B cell (primary cell): ENCODE results near the gene IGF1. TPM values are rescaled to one million over a fixed set of nuclear protein-coding genes. Genes with fewer than 3 reads are reported as not detected.

Experiments
- ATAC-seq: fragments of 200-7000 bp; cut with Tn5 transposase; one replicate; pipeline ENCODE4 v1.10.0; 2021; ENCODE audit warnings: low read depth, mild to moderate bottlenecking, moderate number of reproducible peaks, moderate library complexity
- CTCF ChIA-PET: fragments of 350-600 bp; sonication (Branson Sonifier 250); formaldehyde crosslinking; loops from one replicate; lab custom pipeline; 2021; ENCODE audit warnings: antibody characterized with exemption, inconsistent platforms; lab: Charles Lee
- POLR2A ChIA-PET: fragments of 350-600 bp; sonication (Branson Sonifier 250); formaldehyde crosslinking; loops from one replicate; lab custom pipeline; 2021; ENCODE audit warnings: antibody characterized with exemption; lab: Charles Lee
- DNase-seq: peaks from one replicate; pipeline ENCODE4 v3.0.0; 2013
- H2AFZ ChIP-seq: 2 replicates; pipeline ENCODE4 v1.6.1; 2012; ENCODE audit warnings: mild to moderate bottlenecking, low read depth, low read length; ENCODE audit not compliant: insufficient read depth, poor library complexity, severe bottlenecking
- H3K27ac ChIP-seq, 2 donors: 1 replicate in 1 of 2; 2 replicates in 1 of 2; pipeline ENCODE4 v1.5.1; 2012 to 2013; ENCODE audit warnings: low read length in 2 of 2, mild to moderate bottlenecking in 2 of 2, moderate library complexity in 1 of 2
- H3K27me3 ChIP-seq, 4 experiments: fragments of 200-600 bp in 1 of 4; sonication (generic) in 1 of 4; replicated peaks in 1 of 4; 1 replicate in 2 of 4; 2 replicates in 2 of 4; pipeline versions ENCODE4 v1.6.1 to v1.7.0; 2013 to 2016; ENCODE audit warnings: low read length in 3 of 4, mild to moderate bottlenecking in 2 of 4, mixed read lengths in 1 of 4, moderate library complexity in 1 of 4; ENCODE audit not compliant: insufficient read depth in 4 of 4, control insufficient read depth in 3 of 4; ENCODE audit errors: control extremely low read depth in 1 of 4
- H3K36me3 ChIP-seq, 2 experiments: replicated peaks in 1 of 2; 1 replicate in 1 of 2; 2 replicates in 1 of 2; pipeline versions ENCODE4 v1.6.1 to v1.7.1; 2013; ENCODE audit warnings: low read length in 1 of 2; ENCODE audit not compliant: insufficient read depth in 2 of 2, control insufficient read depth in 1 of 2; ENCODE audit errors: control extremely low read depth in 1 of 2, extremely low read depth in 1 of 2
- H3K4me1 ChIP-seq, 2 donors: fragments of 200-600 bp in 1 of 2; sonication (generic) in 1 of 2; 1 replicate in 1 of 2; 2 replicates in 1 of 2; pipeline versions ENCODE4 v1.5.1 to v1.6.1; 2013 to 2017; ENCODE audit warnings: low read length in 2 of 2; ENCODE audit not compliant: control insufficient read depth in 2 of 2, insufficient read depth in 2 of 2
- H3K4me2 ChIP-seq: replicated peaks from 2 replicates; pipeline ENCODE3; 2012; ENCODE audit warnings: mild to moderate bottlenecking, low read depth, low read length; ENCODE audit not compliant: poor library complexity, severe bottlenecking
- H3K4me3 ChIP-seq, 5 experiments: fragments of 200-600 bp in 1 of 5; sonication (generic) in 1 of 5; 1 replicate in 3 of 5; 2 replicates in 2 of 5; pipeline versions ENCODE4 v1.5.1 to v1.7.0; 2011 to 2016; ENCODE audit warnings: low read length in 4 of 5, mild to moderate bottlenecking in 4 of 5, low read depth in 2 of 5, control low read depth in 1 of 5, moderate library complexity in 1 of 5; ENCODE audit not compliant: insufficient read depth in 1 of 5; ENCODE audit errors: control extremely low read depth in 1 of 5, extremely low read depth in 1 of 5
- H3K79me2 ChIP-seq: fragments of 200-600 bp; sonication (generic); one replicate; pipeline ENCODE4 v1.6.0; 2016; ENCODE audit warnings: low read length; ENCODE audit not compliant: control insufficient read depth, insufficient read depth
- H3K9ac ChIP-seq: fragments of 200-600 bp; sonication (generic); 2 replicates; pipeline ENCODE4 v1.6.1; 2017; ENCODE audit warnings: mild to moderate bottlenecking, low read length, moderate library complexity
- H3K9me3 ChIP-seq, 3 donors: one replicate each; pipeline versions ENCODE4 v1.6.1 to v1.7.1; 2013; ENCODE audit warnings: low read length in 2 of 3; ENCODE audit not compliant: control insufficient read depth in 2 of 3, insufficient read depth in 1 of 3; ENCODE audit errors: control extremely low read depth in 1 of 3
- H4K20me1 ChIP-seq: 2 replicates; pipeline ENCODE4 v1.6.0; 2012; ENCODE audit warnings: mild to moderate bottlenecking, low read length; ENCODE audit not compliant: insufficient read depth, control insufficient read depth, poor library complexity, severe bottlenecking
- H3K27ac Mint-ChIP-seq: one replicate; pipeline ENCODE4 v1.8.0; 2021; ENCODE audit warnings: mixed read lengths
- H3K27me3 Mint-ChIP-seq: one replicate; pipeline ENCODE4 v1.8.0; 2021; ENCODE audit warnings: mixed read lengths
- H3K4me1 Mint-ChIP-seq: one replicate; pipeline ENCODE4 v1.8.0; 2021; ENCODE audit warnings: mixed read lengths
- H3K4me3 Mint-ChIP-seq: one replicate; pipeline ENCODE4 v1.8.0; 2021; ENCODE audit warnings: mixed read lengths
- H3K9me3 Mint-ChIP-seq: one replicate; pipeline ENCODE4 v1.8.0; 2022; ENCODE audit warnings: mixed read lengths; ENCODE audit not compliant: insufficient read depth
- EZH2 ChIP-seq: IDR thresholded peaks from 2 replicates; pipeline ENCODE4 v1.6.1; 2012; ENCODE audit warnings: borderline replicate concordance, low read depth, mild to moderate bottlenecking, moderate library complexity, low read length; ENCODE audit not compliant: insufficient read depth, poor library complexity, severe bottlenecking
- WGBS: methylation state at CpG from one replicate; pipeline ENCODE4 v1.1.5; 2013; ENCODE audit warnings: missing lambda C conversion rate; ENCODE audit not compliant: insufficient coverage; 5-methylcytosine and 5-hydroxymethylcytosine counted together
- intact Hi-C: fragments of 100-400 bp; cut with micrococcal nuclease; formaldehyde crosslinking; loops from one replicate; pipeline ENCODE4 v1.10.0; 2022
- polyA plus RNA-seq: library from polyadenylated mRNA; depleted of rRNA; stranded (reverse); fragments of >200 nt; gene quantifications from 2 replicates; pipeline ENCODE4 v1.2.3, GENCODE V29; 2012
- total RNA-seq, 2 donors: library from RNA; stranded (reverse); fragments of 120-200 nt in 1 of 2; gene quantifications; 1 replicate in 1 of 2; 2 replicates in 1 of 2; pipeline versions ENCODE4 v1.2.3 to v1.2.4, GENCODE V29; 2013 to 2022
- TF ChIP-seq, protein P1 (sequence below): fragments of 200-600 bp; IDR thresholded peaks from one replicate; pipeline ENCODE4 v1.8.0; 2022; ENCODE audit warnings: antibody characterized with exemption, mild to moderate bottlenecking

The IGF1 gene
- total and polyA plus RNA-seq, 2 donors (not counting 1 experiment from before 2014, with no cell fraction given): 0.21 TPM; not detected in 1

DNA sequence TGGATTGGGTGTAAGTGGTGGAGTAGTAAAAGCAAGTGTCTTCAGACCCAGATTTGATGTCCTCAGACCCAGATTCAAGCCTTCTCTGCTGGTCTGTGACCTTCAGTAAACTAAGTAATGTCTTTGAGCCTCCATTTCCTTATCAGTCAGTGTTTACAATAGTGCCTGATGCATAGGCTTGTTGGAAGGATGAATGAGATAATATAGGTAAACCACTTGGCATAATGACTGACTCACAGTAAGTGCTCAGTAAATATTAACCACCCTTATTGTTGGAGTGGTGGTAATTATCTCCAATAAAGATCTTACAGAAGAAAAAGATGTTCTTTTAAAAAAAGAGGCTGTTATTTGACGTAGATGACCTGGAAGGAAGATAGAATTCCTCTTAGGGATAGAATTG is 86.2 kb downstream of the IGF1 start:
- Histone ChIP-seq H2AFZ (no peak overlapping the region), H3K4me3 (no peak overlapping the region), H3K27me3 (no peaks in the 10 kb centered on the region), H3K9ac (no peak overlapping the region), H3K4me2 (no peak overlapping the region), H3K27ac (no peak overlapping the region), H3K9me3 (no peaks in the 10 kb centered on the region), H4K20me1 (no peaks in the 10 kb centered on the region), H3K79me2 (no peaks in the 10 kb centered on the region), H3K36me3 (no peaks in the 10 kb centered on the region), H3K4me1 (no peaks in the 10 kb centered on the region)
- intact Hi-C loops: no loop called here
- Mint-ChIP-seq H3K4me1 (no peaks in the 10 kb centered on the region), H3K27me3 (peaks cover 3% of the 10 kb centered on the region), H3K9me3 (no peaks in the 10 kb centered on the region), H3K4me3 (no peak overlapping the region), H3K27ac (no peak overlapping the region)
- TF ChIP-seq, protein P1, sequence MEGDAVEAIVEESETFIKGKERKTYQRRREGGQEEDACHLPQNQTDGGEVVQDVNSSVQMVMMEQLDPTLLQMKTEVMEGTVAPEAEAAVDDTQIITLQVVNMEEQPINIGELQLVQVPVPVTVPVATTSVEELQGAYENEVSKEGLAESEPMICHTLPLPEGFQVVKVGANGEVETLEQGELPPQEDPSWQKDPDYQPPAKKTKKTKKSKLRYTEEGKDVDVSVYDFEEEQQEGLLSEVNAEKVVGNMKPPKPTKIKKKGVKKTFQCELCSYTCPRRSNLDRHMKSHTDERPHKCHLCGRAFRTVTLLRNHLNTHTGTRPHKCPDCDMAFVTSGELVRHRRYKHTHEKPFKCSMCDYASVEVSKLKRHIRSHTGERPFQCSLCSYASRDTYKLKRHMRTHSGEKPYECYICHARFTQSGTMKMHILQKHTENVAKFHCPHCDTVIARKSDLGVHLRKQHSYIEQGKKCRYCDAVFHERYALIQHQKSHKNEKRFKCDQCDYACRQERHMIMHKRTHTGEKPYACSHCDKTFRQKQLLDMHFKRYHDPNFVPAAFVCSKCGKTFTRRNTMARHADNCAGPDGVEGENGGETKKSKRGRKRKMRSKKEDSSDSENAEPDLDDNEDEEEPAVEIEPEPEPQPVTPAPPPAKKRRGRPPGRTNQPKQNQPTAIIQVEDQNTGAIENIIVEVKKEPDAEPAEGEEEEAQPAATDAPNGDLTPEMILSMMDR: no peak
- no peak for TF ChIP-seq EZH2
- DNase-seq (no peak), ATAC-seq (no peak)
- no CpG with 5 or more reads among the region's 1 CpG for WGBS
- ChIA-PET CTCF (no interaction called here), POLR2A (no interaction called here)

DNA sequence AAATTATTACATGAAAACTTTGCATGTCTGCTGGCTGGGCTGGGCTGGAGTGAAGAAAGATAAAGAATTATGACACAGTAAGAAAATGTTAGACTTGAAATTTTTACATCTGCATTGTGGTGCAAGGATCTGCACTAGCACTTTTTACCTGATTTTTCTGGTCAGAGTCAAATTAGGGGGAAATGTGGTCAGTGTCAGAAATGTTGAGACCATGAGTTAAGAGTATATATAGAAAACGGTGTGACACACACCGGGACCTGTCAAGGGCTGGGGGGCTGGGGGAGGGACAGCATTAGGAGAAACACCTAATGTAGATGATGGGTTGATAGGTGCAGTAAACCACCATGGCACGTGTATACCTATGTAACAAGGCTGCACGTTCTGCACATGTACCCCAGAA is 90.3 kb downstream of the IGF1 start:
- Histone ChIP-seq H3K9me3 (no peaks in the 10 kb centered on the region), H2AFZ (no peak overlapping the region), H3K27me3 (peaks cover 0 to 5% (median 0%) of the 10 kb centered on the region in 4 experiments), H3K36me3 (no peaks in the 10 kb centered on the region), H3K4me1 (no peaks in the 10 kb centered on the region), H3K4me3 (no peak overlapping the region), H3K9ac (no peak overlapping the region), H3K4me2 (no peak overlapping the region), H4K20me1 (no peaks in the 10 kb centered on the region), H3K79me2 (no peaks in the 10 kb centered on the region), H3K27ac (no peak overlapping the region)
- TF ChIP-seq, protein P1: no peak
- TF ChIP-seq EZH2: no peak
- H3K9me3 Mint-ChIP-seq: no peaks in the 10 kb centered on the region
- no peak overlapping the region for H3K27ac Mint-ChIP-seq
- DNase-seq: no peak
- no peak for ATAC-seq
- intact Hi-C loops: no loop called here
- CTCF ChIA-PET: no interaction called here
- POLR2A ChIA-PET: no interaction called here
- H3K27me3 Mint-ChIP-seq: peaks cover 12% of the 10 kb centered on the region
- no peaks in the 10 kb centered on the region for H3K4me1 Mint-ChIP-seq
- no peak overlapping the region for H3K4me3 Mint-ChIP-seq
- WGBS: 48% methylated on average over 2 of the region's 4 CpGs
